ENCODE results near the gene TNFRSF21.

The TNFRSF21 gene

DNA sequence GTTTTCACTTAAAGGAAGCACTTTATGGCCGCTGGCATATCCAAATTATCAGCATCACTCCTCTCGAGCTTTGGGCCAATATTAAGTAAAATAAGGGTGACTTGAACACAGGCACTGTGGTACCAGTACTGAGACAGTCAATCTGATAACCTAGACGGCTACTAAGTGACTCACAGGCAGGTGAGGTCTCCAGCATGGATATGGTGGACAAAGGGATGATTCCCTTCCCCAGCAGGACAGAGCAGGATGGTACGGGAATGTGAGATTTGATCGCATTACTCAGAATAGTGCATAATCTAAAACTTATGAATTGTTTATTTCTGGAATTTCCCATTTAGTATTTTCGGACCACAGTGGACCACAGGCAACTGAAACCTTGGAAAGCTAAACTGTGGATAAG, 55.7 kb downstream of the TNFRSF21 start:
- DNase-seq (ENCODE audit: low read depth in 1 of 2, low spot score in 1 of 2): no peak

- no peak for DNase-seq (ENCODE audit: low read depth in 1 of 2, low spot score in 1 of 2)
Measured at GRCh38 chr6:47253136-47253535, 56.6 kb downstream of the TNFRSF21 start.

- DNase-seq (ENCODE audit: low read depth in 1 of 2, low spot score in 1 of 2): no peak
Measured at GRCh38 chr6:47252633-47253032, 57.1 kb downstream of the TNFRSF21 start.

GRCh38 chr6:47251396-47251795, 58.3 kb downstream of the TNFRSF21 start:
- DNase-seq (ENCODE audit: low read depth in 1 of 2, low spot score in 1 of 2): no peak

GRCh38 chr6:47250302-47250701, 59.4 kb downstream of the TNFRSF21 start:
- no peak for DNase-seq (ENCODE audit: low read depth in 1 of 2, low spot score in 1 of 2)

- DNase-seq (ENCODE audit: low read depth in 1 of 2, low spot score in 1 of 2): no peak
Measured at GRCh38 chr6:47248446-47248845, 61.3 kb downstream of the TNFRSF21 start.

GRCh38 chr6:47247227-47247797, 62.4 kb downstream of the TNFRSF21 start:
- DNase-seq (ENCODE audit: low read depth in 1 of 2, low spot score in 1 of 2): no peak

GRCh38 chr6:47246551-47246950, 63.2 kb downstream of the TNFRSF21 start:
- no peak for DNase-seq (ENCODE audit: low read depth in 1 of 2, low spot score in 1 of 2)

DNA sequence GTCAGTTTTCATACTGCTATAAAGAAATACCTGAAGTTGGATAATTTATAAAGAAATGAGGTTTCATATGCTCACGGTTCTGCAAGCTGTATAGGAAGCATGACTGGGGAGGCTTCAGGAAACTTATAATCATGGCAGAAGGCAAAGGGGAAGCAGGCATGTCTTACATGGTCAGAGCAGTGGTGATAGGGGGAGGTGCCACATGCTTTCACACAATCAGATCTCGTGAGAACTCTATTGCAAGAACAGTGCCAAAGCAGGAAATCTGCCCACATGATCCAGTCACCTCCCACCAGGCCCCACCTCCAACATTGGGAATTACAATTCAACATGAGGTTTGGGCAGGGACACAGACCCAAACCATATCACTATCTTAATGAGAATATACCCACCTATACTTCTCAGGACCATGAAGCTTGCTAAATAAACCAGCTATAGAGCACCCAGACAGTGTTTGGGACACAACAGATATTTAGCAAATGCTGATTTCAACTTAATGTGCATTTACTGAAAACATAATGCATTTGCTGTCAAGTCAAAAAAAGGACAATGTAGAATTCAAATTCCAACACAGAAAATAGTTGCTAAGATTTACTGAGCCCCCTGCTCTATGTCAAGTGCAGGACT, 63.8 kb downstream of the TNFRSF21 start:
- no peak for DNase-seq (ENCODE audit: low read depth in 1 of 2, low spot score in 1 of 2)

GRCh38 chr6:47242483-47243386, 67.0 kb downstream of the TNFRSF21 start:
- peak in 1 of 2 donors; percentile 14 for DNase-seq (ENCODE audit: low read depth in 1 of 2, low spot score in 1 of 2)

GRCh38 chr6:47241742-47242482, 67.8 kb downstream of the TNFRSF21 start:
- no peak for DNase-seq (ENCODE audit: low read depth in 1 of 2, low spot score in 1 of 2)

DNA sequence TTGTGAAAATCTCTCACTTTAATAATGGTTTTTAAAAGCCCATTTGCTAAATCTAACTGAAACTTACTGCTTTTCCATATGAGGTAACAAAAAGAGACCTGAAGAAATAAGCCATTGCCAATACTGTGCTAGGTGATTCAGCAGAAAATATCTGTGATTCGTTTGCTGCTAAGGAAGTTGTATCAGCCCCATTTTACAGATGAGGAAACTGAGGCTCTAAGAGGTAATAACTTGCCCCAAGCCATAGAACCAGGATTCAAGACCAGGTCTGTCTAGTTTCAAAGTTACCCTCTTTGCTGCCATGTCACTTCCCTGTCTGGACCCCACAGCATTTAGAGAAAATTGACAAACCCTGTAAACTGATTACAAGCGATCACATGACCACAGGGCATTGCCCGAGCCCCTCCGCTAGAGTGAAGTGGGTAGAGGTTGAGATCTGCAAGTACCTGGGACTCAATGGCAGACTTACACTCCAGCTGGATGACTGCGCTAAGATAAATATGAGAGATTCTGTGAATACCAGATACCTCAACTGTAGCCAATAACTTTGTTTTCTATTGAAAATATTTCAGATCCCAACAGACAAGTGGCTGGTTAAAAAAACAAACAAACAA, 69.3 kb downstream of the TNFRSF21 start:
- DNase-seq (ENCODE audit: low read depth in 1 of 2, low spot score in 1 of 2): no peak

DNA sequence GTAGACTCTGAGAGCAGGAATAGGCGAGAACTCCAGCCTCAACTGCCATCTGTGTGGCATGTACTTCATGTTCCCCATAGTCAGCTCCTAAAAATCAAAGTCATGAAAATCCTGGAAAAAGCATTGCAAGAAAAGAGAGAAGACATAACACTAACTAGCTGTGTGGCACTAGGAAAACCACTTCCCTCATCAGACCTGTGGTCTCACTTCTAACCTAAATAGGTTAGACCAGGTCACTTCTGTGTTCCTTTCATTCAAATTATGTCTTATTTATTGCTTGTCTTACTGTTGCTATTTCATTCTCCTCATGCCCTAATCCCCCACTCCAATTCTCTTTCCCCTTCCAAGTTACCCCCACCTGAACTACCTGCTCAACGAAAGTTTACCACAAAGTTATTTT, 70.2 kb downstream of the TNFRSF21 start:
- DNase-seq (ENCODE audit: low read depth in 1 of 2, low spot score in 1 of 2): no peak

- DNase-seq (ENCODE audit: low read depth in 1 of 2, low spot score in 1 of 2): no peak
Measured at GRCh38 chr6:47238456-47238995, 71.2 kb downstream of the TNFRSF21 start.

GRCh38 chr6:47237196-47237595, 72.5 kb downstream of the TNFRSF21 start:
- DNase-seq (ENCODE audit: low read depth in 1 of 2, low spot score in 1 of 2): no peak

GRCh38 chr6:47235964-47236760, 73.5 kb downstream of the TNFRSF21 start:
- DNase-seq (ENCODE audit: low read depth in 1 of 2, low spot score in 1 of 2): no peak

- DNase-seq (ENCODE audit: low read depth in 1 of 2, low spot score in 1 of 2): no peak
Measured at GRCh38 chr6:47235421-47235820, 74.3 kb downstream of the TNFRSF21 start.

DNA sequence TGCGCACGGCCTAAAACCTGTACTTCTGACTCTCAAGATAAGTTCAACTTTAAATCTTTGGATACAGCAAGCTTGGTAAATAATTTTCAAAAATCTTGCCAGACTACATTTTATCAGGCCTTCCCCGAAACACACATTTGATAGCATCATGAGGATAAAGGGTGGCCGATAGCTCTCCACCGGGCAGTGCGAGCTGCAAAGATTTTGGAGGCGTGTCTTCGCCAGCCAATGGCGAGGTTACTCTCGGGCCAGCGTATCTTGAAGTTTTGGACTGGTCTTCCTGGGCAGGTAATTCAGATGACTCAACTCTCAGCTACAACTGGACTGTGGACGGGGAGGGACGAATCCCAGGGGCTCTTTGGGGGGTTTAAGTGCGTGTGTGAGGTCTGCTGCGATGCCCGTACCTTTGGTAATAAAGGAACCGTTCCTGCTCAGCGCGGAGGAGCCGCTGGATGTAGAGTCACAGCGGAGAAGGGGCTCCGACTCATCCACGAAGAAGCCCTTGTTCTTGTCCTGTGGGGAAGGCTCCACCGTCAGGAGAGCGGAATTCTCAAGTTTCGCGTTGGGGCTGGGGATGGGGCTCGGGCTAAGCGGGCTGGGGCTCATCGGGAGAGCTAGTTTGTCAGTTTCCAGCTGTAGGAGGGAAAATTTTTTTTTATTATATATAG, 75.3 kb downstream of the TNFRSF21 start:
- DNase-seq (ENCODE audit: low read depth in 1 of 2, low spot score in 1 of 2): no peak

DNA sequence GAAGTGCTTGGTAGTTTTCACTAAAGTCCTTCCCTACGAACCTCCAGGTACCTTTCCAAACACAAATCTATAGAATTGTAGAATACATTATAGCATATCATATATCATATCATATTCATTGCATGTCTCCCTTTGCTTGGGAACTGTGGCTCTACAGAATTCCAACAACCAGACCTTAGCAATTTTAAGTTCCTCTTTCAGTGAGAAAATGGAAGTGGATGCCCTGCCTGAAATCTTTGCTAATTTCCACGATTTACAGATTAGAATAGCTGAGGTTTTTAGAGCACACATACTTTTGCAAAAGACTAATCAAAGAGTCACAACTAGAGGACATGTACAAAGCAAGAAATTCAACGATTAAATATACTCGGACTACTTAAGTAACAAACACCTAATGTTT, 78.6 kb downstream of the TNFRSF21 start:
- DNase-seq (ENCODE audit: low read depth in 1 of 2, low spot score in 1 of 2): no peak
